ENCODE results near the gene MAML3.

GRCh38 chr4:139933541-139933940, 220.4 kb downstream of the MAML3 start:
- no peak for TF ChIP-seq CTCF (IDR thresholded peaks at IDR 0.05)
- no peak for TF ChIP-seq POLR2AphosphoS5 (IDR thresholded peaks at IDR 0.05)
- TF ChIP-seq EP300 (IDR thresholded peaks at IDR 0.05) = no peak
